G401 (cell line): ENCODE data around the gene MRTFA. TPM values are rescaled to one million over a fixed set of nuclear protein-coding genes. Genes with fewer than 3 reads are reported as not detected.
"Not testable (repeated sequence)": the region's sequence is repeated elsewhere in the genome, so short reads cannot be mapped to it uniquely, and the experiment has no call there.

Source experiments
- DNase-seq: peaks from one replicate; pipeline ENCODE4 v3.0.0-alpha.2; 2015; ENCODE audit warnings: low spot score
- in situ Hi-C: cut with HindIII; loops from 2 replicates; pipeline ENCODE4 v1.10.0; 2016; ENCODE audit warnings: low sequenced_read_pairs, mixed read lengths
- total RNA-seq: library from RNA; depleted of rRNA; stranded (reverse); fragments of >200 nt; shearing (Covaris generic); gene quantifications from 2 replicates; pipeline ENCODE4 v1.2.3, GENCODE V29; 2014

Gene MRTFA
- total RNA-seq, 1 experiment from 2014 or later = 11.0 TPM

GRCh38 chr22:40635043-40635939 lies 1.2 kb downstream of the MRTFA start:
- in situ Hi-C loops = loop anchor here (25.0 kb wide), 1 partner anchor 98 kb away; no protein-coding TSS in a partner anchor
- DNase-seq = no peak

- in situ Hi-C loops = loop anchor here (25.0 kb wide), 1 partner anchor 97 kb away; no protein-coding TSS in a partner anchor
These were observed 2.2 kb downstream of the MRTFA start for GRCh38 chr22:40634119-40634903.

GRCh38 chr22:40633036-40633435 lies 3.5 kb downstream of the MRTFA start:
- DNase-seq = no peak
- in situ Hi-C loops = loop anchor here (25.0 kb wide), 1 partner anchor 96 kb away; no protein-coding TSS in a partner anchor

More at GRCh38 chr22:40634119-40634903, 2.2 kb downstream of the MRTFA start:
- DNase-seq = no peak

- no peak for DNase-seq
- in situ Hi-C loops = loop anchor here (25.0 kb wide), 1 partner anchor 95 kb away; no protein-coding TSS in a partner anchor
These were observed 4.6 kb downstream of the MRTFA start for GRCh38 chr22:40631925-40632324.

GRCh38 chr22:40628354-40629042 lies 8.0 kb downstream of the MRTFA start:
- no peak for DNase-seq
- in situ Hi-C loops = loop anchor here (25.0 kb wide), 1 partner anchor 91 kb away; no protein-coding TSS in a partner anchor

GRCh38 chr22:40627612-40628011 lies 8.9 kb downstream of the MRTFA start:
- in situ Hi-C loops = loop anchor here (25.0 kb wide), 1 partner anchor 90 kb away; no protein-coding TSS in a partner anchor
- DNase-seq = no peak

- DNase-seq = no peak
- in situ Hi-C loops = loop anchor here (25.0 kb wide), 1 partner anchor 90 kb away; no protein-coding TSS in a partner anchor
These were observed 9.7 kb downstream of the MRTFA start for GRCh38 chr22:40626851-40627250.

- in situ Hi-C loops = loop anchor here (25.0 kb wide), 1 partner anchor 88 kb away; no protein-coding TSS in a partner anchor
- not testable (repeated sequence) for DNase-seq
These were observed 10.7 kb downstream of the MRTFA start for GRCh38 chr22:40625794-40626193.

GRCh38 chr22:40625281-40625680 lies 11.2 kb downstream of the MRTFA start:
- DNase-seq = not testable (repeated sequence)
- in situ Hi-C loops = loop anchor here (25.0 kb wide), 1 partner anchor 88 kb away; no protein-coding TSS in a partner anchor

GRCh38 chr22:40624770-40625169 lies 11.7 kb downstream of the MRTFA start:
- no peak for DNase-seq
- in situ Hi-C loops = loop anchor here (25.0 kb wide), 1 partner anchor 87 kb away; no protein-coding TSS in a partner anchor

GRCh38 chr22:40621309-40622151 lies 15.0 kb downstream of the MRTFA start:
- in situ Hi-C loops = no loop called here
- DNase-seq = no peak

GRCh38 chr22:40620464-40621046 lies 16.0 kb downstream of the MRTFA start:
- in situ Hi-C loops = no loop called here
- DNase-seq = no peak

- in situ Hi-C loops = no loop called here
- no peak for DNase-seq
These were observed 18.1 kb downstream of the MRTFA start for GRCh38 chr22:40618400-40618799.

- in situ Hi-C loops = no loop called here
- DNase-seq = no peak
These were observed 19.9 kb downstream of the MRTFA start for GRCh38 chr22:40616578-40616977.

GRCh38 chr22:40613067-40613466 lies 23.5 kb downstream of the MRTFA start:
- DNase-seq = no peak
- in situ Hi-C loops = no loop called here

GRCh38 chr22:40612291-40612751 lies 24.2 kb downstream of the MRTFA start:
- no peak for DNase-seq
- in situ Hi-C loops = no loop called here

GRCh38 chr22:40611606-40612005 lies 24.9 kb downstream of the MRTFA start:
- in situ Hi-C loops = no loop called here
- no peak for DNase-seq
